ENCODE results near the gene CERS6. TPM values are rescaled to one million over a fixed set of nuclear protein-coding genes. Genes with fewer than 3 reads are reported as not detected.

Gene CERS6
- total and polyA plus RNA-seq, 2 of the 8 experiments (the other 6 are each of a cell fraction or from before 2014, with no cell fraction given), result 6.8 to 28.2 TPM

- TF ChIP-seq NANOG (IDR thresholded peaks at IDR 0.05; ENCODE audit: insufficient read depth, low read depth, low read length, poor library complexity, severe bottlenecking) (no peak), HDAC2 (IDR thresholded peaks at IDR 0.05; ENCODE audit: borderline replicate concordance in 1 of 2, low read depth in 2 of 2, low read length in 2 of 2) (no peak), JUND (IDR thresholded peaks at IDR 0.05; ENCODE audit: low read length) (no peak), CBX8 (IDR thresholded peaks at IDR 0.05; ENCODE audit: borderline replicate concordance, low read depth, low read length) (no peak), SIX5 (IDR thresholded peaks at IDR 0.05; ENCODE audit: low read depth, low read length) (no peak)
Observed at GRCh38 chr2:168694866-168695265, 238.8 kb downstream of the CERS6 start (continued).
